Measurements from ENCODE around the gene DAP. TPM values are rescaled to one million over a fixed set of nuclear protein-coding genes. Genes with fewer than 3 reads are reported as not detected.

DAP gene
- total RNA-seq, 1 experiment from 2014 or later = 47.2 TPM

DNA sequence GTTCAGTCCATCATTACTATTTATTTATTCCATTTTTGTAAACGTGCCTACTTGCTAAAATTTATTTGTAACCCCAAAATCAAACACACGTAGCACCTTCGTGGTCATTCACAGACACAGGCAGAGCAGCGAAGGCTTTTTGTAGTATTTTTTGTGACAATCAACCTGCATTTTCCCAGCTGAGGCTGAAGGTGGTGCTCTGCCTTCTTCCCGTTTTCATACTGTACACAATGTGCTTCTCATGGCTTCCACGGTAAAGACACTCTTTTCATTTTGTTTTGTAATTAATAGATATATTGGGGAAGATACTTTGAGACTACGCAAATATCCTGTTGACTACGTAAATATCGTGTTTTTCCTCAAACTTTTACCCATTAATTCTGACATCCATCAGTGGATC is 19.4 kb downstream of the DAP start:
- no CpG with 5 or more reads among the region's 9 CpGs for WGBS (ENCODE audit: extremely low coverage, insufficient read length, low lambda C conversion rate)
- Histone ChIP-seq H2AK5ac (ENCODE audit: insufficient read length, low read length) (no peak overlapping the region), H4K20me1 (ENCODE audit: control insufficient read depth, insufficient read depth, insufficient read length) (no peaks in the 10 kb centered on the region), H3K23me2 (ENCODE audit: insufficient read length, low read depth, low read length, poor library complexity, severe bottlenecking) (no peaks in the 10 kb centered on the region), H3K23ac (ENCODE audit: insufficient read length, low read depth, low read length) (no peak overlapping the region), H4K5ac (ENCODE audit: insufficient read length, low read depth, low read length) (no peak overlapping the region), H3K79me2 (ENCODE audit: insufficient read depth, low read length) (no peaks in the 10 kb centered on the region), H2AFZ (ENCODE audit: low read length) (no peak overlapping the region), H4K8ac (replicated peaks; ENCODE audit: insufficient read length, low read depth, low read length) (no peak overlapping the region), H2BK5ac (ENCODE audit: insufficient read length, low read length) (no peak overlapping the region), H3K9ac (ENCODE audit: extremely low read depth, insufficient read length, low read length) (no peak overlapping the region), H3K4me1 (ENCODE audit: insufficient read depth, low read length) (no peaks in the 10 kb centered on the region), H3K4me2 (ENCODE audit: insufficient read depth, insufficient read length, low read length) (no peak overlapping the region), H3K14ac (ENCODE audit: insufficient read depth, low read length) (no peak overlapping the region), H2BK120ac (ENCODE audit: low read depth, low read length, poor library complexity, severe bottlenecking) (no peak overlapping the region), H3K9me3 (ENCODE audit: control insufficient read depth, low read depth, low read length) (no peaks in the 10 kb centered on the region), H4K91ac (ENCODE audit: insufficient read length, low read depth, low read length) (no peak overlapping the region), H2BK12ac (ENCODE audit: insufficient read length, low read depth, low read length) (no peak overlapping the region), H3K56ac (ENCODE audit: insufficient read length, low read depth, low read length) (no peak overlapping the region), H3K27ac (ENCODE audit: insufficient read length, low read depth, low read length) (no peak overlapping the region), H3T11ph (ENCODE audit: low read length) (no peak overlapping the region), H2BK20ac (ENCODE audit: low read depth, low read length, poor library complexity, severe bottlenecking) (no peak overlapping the region), H3K18ac (ENCODE audit: insufficient read length, low read depth, low read length) (no peak overlapping the region), H3K4ac (ENCODE audit: low read depth, low read length) (no peak overlapping the region), H3K27me3 (ENCODE audit: insufficient read depth, low read length) (no peaks in the 10 kb centered on the region), H3K79me1 (ENCODE audit: insufficient read depth, low read depth, low read length, poor library complexity, severe bottlenecking) (no peaks in the 10 kb centered on the region), H2BK15ac (ENCODE audit: low read depth, low read length) (no peak overlapping the region)
- Mint-ChIP-seq H3K27ac (no peak overlapping the region), H3K9me3 (peaks cover 18 to 23% of the 10 kb centered on the region in 2 experiments), H3K27me3 (ENCODE audit: low read depth) (no peaks in the 10 kb centered on the region), H3K36me3 (ENCODE audit: insufficient read depth in 1 of 3, low read depth in 3 of 3) (peaks cover 51 to 75% (median 63%) of the 10 kb centered on the region in 3 experiments), H3K4me1 (no peaks in the 10 kb centered on the region), H3K4me3 (no peak overlapping the region)
- DNase-seq = no peak
- TF ChIP-seq CTCF (conservative IDR thresholded peaks at IDR 0.05) = peak; percentile 39; the same call in 2 of the 3 replicates

All from H9 (cell line).